NCI-H2081 (cell line): ENCODE results near the gene LRPAP1.

Experiments
- DNase-seq, 2 experiments: peaks; one replicate each; lab custom pipeline; 2025; lab: John Stamatoyannopoulos, UW

The LRPAP1 gene

DNA sequence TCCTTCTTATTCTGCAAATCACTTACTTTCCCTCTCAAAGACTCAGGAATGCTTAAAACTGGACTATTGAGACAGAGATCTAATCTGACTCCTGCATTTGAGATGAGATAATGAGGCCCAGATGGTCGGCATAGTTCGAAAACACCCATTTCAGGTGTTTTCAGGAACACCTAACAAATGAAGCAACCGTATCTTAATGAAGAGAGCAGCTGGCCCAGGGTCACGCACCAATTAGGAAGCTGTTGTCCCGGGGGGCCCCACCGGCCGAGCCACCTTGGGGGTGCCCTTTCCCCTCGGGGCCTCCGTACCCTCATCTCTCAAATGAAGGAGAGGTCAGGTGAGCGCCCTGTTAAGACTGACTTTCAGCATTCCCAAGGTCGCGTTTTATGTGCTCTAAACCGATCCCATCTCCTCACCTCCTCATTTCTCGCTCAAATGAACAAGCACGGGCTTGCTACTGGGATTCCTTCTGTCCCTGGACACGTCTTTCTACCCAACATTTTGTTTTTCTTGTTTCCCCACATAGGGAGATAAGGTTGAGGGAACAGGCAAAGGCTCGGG, 824 bp downstream of the LRPAP1 start:
- no peak for DNase-seq

DNA sequence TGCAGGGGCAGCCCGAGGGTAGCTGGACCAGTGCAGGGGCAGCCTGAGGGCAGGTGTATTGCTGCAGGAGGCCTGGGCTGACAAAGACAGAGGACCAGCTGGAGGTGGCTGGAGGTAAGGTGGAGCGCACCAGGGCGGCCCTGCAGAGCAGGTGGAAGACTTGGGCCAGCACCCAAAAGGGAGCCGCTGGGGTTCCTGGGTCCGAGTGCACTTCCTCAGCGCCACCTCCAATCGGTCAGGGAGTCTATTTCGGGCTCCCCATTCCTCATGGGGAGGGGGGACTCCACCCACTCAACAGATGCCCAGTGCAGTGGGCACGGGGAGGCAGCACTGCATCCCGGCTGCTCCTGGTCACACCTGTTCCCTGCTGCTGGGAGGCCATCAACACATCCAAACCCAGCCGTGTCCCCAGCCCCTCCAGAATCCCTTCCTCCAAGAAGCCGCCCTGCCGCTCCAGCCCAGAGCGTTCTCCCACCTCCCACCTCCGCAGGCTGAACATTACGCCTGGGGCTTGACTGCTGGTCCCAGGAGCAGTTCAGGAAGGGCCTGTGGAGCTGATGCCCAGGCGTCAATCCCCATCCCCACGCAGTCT, 1.5 kb downstream of the LRPAP1 start:
- peak in 1 of 2 experiments; percentile 5 for DNase-seq

DNA sequence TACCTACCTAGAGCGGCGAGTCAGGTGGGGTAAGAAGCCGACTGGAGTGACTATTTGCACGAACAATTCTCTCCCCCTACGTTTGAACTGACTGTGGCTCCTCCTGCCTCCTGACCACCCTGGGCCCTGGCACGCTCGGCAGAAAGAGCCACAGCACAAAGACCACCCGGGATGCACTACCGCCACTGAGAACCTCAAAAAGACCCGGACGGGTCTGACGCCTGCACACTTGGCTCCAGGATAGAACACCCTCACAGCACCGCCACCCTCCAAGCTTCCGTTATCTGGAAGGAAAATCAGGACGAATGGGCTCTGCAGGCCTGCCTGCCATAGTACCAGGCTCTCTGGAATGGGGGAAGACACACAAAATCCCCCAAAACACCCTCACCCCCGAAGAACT, 2.2 kb downstream of the LRPAP1 start:
- no peak for DNase-seq

DNA sequence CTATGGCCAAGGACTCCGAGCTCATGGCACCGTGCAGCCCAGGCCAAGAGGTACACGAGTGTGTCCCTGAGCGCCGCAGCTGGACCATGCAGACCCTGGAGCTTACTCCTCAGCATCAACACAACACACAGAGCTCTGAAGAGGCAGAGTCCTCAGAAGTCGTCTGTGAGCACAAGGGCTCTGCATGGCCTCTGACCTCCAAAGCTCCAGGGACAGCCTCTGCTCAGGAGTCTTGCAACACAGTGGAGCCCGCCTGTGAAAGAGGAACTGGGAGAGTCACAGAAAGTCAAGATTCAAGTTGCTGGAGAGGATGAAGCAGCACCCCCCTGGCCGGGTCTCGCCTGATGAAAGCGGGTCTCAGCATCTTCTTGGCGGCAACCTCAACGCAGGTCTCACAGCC, 2.9 kb downstream of the LRPAP1 start:
- DNase-seq, result no peak

DNA sequence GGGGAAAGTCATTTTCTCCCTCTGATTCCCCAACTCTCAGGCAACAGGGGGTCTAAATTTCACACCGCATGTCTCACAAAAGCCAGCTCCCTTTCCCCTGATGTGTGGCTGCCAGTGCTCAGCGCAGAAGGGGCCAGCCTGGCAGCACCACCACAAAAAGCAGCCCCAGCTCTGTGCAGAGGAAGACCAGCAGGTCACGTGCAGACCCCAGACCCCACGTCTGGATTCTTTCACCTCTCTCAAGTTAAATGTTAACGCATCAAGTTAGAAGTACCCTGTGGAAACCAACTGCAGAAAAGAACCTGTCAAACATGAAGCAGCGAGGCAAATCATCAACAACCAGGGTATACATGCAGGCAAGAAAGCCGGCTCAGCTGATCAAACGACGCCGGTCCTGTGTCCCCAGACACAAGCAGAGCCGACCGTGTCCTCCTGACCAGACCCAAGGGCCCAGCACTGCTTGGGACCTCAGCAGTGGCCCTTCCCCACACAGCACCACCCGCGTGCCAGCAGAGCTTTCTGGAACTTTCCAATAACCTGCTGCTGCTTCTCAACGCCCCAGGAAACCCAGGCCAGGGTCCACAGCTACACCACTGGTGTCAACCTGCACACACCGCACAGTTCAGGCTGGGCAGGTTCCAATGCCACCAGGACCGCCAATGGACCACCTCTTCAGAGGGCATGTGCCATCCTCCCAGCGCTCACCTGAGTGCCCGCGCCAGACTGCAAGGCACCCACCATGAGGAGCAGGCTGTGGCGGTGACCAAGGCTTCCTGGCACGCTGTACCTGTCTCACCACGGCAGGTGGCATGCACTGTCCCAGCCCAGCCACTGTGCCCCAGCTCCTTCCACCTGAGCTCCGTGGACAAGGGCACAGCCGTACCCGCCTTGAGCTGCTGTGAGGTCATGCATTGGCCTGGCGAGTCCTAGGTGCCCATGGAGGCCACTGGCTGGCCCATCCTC, 4.0 kb downstream of the LRPAP1 start:
- no peak for DNase-seq

DNA sequence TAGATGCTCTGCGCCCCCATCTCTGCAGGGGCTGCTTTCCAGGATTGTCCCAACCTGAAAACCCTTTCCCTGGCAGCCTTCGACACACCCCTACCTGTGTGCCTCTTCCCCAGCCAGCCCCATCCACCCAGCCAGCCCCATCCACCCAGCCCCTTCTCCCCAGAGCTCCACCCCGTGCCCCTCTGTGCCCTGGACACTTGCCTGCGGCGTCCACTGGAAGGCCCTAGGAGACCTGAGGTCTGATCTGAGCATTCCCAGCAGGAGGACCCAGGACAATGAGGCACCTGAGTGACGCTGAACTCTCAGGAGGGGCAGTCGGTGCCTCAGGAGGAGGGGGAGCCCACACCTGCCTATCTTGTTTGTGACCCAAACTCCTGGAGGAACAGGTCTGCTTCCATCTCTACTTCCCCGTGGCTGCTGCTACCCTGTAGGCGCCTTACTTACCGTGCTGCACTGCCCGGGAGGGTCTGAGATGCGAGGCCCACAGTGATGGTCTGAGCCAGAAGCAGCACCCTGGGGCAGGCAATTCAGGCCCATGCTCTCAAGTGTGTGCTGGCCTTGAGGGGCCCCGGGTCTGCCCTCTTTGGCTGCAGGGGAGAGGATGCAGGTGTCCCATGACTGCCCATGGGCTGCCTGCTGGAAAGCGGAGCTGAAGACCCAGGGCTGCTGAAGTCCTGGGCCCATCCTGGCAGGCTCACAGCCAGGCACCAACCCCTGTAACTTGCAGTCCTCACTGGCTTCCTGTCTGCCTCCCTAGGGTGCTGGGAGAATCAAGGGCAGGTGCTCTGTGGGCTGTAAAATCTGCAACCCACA, 4.9 kb downstream of the LRPAP1 start:
- peak in 1 of 2 experiments; percentile 41 for DNase-seq

DNA sequence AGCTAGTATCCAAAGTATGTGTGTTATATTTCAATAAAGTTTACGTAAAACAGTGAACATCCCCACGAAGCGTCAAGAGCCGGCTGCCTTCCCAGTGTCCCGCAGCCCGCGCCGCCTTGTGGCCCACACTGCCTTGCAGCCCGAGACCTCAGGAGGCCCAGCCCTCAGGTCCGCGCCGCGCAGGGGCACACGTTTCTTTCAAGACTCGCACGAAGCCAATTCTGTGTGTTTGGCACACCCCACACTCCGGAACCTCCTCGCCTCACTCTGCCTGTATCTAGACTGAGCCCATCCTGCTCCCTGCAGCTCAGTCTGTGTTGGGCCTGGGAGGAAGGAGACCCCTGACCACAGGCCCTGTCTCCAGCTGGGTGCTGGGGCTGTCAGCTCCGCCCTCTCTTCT, 5.8 kb downstream of the LRPAP1 start:
- no peak for DNase-seq

DNA sequence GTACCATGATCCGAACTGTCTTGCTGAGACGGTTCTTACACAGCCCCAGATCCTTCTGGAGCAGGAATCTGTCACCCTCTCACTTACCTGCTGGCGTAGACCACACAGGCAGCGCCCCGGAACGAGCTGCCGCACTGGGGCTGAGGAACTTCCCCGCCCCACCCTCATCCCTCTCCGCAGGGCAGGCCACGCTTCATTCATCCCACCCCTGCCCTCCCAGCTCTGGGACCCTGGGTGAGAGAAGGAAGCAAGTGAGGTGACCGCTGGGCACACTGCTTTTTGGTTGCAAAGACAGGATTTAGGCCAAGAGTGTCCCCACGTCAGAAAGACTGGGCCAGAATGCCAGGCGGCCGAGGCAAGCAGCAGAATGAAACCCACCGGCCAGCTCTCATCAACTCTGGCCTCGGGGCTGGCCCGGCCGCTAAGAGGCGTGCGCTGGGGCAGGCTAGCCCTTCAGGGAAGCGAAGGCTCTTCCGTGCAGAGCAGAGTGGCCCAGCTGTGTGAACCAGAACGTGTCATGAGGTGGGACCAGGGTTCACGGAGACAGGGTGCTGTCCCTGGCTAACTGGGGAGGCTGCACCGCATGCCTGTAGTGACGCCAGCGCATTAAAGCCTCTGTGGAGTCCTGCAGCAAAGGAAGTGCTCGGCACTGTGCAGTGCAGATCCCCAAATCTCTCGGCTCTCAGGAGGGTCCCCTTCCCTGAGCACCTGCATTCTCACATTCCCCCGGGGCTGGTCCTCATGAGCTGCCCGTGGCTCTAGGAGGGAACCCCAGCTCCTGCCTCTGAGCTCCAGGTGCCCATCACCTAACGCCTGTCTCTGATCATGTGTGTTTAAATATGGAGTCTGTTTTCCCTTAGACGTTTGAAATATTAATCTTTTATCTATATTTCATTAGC, 6.4 kb downstream of the LRPAP1 start:
- no peak for DNase-seq

DNA sequence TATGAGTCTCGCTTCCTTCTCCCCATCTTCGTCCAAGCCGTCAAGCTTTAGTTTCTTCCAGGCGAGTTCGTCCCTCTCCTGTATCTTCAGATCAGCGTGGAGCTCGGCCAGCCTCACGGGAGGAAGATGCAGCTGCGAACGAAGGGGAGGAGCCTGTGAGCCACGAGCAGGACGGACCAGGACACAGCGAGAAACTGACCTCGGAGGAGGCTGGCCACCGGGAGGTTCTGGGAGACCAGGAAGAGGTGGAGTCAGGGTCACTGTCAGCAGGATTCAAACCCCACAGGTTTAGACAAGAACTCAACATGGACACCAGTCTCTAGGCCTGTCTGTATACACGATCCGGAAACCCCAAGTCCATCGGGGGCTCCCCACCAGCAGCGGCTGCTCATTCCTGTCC, 7.3 kb downstream of the LRPAP1 start:
- DNase-seq, result no peak

DNA sequence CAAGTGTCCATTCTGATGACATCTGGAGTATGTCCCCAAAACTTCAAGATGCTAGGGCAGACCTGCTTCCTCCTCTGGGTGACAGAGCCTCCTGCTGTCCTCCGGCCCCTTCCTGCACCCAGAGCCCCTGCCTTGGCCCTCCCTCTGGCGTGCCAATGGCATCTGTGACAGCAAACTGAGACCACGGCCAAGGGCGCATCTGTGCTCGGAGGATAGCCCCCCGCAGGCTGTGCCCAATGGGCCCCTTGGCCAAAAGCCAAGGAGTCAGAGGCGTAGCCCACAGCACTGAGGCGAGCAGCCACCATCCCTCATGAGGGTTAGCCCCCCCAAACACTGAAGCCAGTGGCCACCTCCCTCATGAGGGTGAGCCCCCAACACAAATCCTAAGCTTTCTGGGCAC, 7.9 kb downstream of the LRPAP1 start:
- no peak for DNase-seq

DNA sequence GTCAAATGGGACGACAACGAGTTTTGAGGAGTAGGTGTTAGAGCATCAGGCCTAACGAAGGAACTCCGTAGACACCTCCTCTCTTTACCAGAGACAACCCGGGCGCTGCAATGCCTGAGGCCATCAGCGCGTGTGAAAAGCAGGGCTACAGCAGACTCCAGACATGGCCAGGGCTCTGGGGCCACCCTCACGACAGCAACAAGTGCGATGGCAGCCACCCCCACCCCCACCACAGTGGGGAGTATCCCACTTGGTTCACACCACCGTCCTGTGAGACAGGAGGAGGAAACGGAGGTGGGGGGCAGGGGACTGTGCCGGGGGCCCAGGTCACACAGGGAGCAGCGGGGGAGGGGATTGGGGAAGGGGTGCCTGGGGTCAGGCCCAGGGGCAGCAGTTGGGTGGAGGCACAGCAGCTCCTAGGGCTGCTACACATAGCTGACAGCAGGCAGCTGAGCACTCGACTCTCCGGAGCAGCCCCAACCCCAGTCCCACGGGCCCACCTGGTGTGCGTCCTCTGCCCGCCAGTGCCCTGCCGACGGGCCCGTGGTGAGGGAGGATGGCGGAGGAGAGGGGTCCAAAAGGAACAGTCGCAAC, 8.5 kb downstream of the LRPAP1 start:
- no peak for DNase-seq

DNA sequence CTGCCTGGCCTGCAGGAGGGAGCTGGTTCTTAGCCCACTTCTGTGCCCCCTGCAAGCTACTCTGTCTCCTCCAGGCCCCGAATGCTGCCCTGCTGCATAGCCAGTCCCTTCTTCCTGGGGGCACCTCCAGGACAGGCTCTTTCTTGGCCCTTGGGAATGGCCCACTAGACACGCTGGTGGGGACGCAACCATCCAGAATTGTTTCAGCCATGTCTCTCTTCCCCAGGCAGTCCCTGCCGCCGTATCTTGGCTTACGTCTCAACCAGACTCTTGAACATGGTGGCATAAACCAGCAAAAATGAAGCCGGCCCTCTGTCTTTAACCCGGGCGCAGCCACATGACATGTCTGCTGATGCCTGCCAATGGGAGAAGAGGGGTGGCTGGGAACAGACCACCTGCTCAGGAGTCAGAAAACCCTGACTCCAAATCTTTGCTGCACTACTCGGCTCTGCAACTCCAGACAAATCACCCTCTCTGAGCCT, 9.0 kb downstream of the LRPAP1 start:
- no peak for DNase-seq

DNA sequence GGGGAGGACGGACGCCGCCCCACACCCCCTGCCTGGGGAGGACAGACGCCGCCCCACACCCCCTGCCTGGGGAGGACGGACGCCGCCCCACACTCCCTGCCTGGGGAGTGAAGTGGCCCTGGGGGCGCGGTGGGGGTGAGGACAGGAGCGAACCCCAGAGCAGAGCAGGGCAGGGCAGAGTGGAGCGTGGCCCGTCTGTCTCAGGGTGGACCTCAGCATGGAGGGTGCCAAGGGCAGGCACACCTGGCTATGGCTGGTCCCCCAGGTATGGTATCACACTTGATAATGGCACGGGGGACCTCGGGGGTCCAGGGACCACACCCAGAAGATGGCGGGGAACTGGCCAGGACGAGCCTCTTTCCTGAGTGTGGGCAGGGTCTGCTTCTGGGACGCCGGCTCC, 9.6 kb downstream of the LRPAP1 start:
- DNase-seq, result no peak

DNA sequence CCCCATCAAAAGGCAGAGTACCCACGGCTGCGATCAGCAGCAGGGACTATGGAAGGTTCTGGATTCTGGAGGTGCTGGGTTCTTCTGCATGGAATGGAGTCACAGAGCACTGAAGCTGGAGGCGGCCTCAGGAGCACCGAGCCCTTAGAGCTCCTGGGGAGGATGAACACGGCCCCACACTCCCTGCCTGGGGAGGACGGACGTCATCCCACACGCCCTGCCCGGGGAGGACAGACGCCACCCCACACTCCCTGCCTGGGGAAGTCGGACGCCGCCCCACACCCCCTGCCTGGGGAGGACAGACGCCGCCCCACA, 9.9 kb downstream of the LRPAP1 start:
- no peak for DNase-seq

DNA sequence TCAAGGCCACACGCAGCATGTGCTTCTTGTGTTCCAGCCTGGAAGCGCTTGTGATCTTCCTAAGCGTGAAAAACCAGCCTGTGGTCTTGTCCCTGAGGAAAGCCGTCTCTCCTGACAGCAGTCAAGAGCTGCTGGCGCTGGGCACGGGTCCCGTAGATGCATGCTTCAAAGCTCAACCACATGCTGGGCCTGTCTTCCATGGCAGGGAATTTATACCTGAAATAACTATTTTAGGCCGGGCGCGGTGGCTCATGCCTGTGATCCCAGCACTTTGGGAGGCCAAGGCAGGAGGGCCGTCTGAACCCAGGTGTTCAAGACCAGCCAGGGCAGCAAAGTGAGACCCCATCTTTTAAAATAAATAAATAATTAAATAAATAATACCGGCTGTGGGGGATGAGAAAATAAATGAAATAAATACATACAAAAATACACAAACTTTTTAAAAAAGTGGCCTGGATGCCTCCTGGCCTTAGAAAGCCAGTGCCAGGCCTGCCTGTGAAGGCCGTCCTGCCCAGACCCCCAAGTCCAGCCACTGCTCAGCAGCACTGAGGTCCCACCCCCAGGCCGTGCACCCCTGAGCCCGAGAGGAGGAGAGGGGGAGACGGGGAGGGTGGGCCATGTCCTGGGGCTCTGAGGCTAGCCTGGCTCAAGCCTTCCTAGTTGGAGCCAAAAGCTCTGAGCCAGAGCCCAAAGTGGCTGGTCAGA, 10.4 kb downstream of the LRPAP1 start:
- no peak for DNase-seq

DNA sequence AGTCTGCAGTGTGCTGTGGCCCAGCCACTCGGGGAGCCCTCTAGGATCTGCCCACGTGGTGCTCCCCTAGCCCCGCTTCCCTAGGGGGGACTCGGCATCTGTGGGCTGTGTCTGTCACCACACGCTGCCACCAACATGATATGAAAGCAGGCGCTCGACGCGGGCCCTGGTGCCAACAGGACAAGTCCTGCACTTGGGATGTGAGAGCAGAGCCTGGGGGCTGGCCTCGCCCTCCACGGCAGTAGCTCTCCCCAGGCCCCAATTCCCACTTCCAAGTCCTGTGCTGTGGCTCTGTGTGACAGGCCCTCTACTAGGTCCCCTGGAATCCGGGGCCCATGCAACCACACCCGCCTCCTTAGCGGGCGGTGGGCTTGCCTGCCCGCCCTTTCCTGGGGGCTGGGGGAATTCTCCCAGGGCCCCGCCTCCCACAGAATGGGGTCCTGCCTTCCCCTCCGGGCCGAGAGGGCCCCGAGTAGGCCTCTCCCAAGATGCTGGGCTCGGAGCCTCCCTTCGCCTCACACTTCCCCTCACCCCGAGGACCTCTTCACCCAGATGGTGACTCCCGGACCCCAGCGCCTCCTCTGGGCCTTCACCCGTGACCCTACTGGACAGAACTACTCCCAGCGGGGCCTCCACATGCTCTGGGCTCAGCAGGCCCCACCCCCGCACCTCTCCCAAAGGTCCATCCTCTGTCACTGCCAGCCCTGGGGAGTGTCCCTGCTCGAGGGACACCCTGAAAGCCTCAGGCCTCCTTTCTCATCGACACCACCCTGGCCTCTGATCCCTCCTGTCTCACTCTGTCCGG, 11.2 kb downstream of the LRPAP1 start:
- no peak for DNase-seq

DNA sequence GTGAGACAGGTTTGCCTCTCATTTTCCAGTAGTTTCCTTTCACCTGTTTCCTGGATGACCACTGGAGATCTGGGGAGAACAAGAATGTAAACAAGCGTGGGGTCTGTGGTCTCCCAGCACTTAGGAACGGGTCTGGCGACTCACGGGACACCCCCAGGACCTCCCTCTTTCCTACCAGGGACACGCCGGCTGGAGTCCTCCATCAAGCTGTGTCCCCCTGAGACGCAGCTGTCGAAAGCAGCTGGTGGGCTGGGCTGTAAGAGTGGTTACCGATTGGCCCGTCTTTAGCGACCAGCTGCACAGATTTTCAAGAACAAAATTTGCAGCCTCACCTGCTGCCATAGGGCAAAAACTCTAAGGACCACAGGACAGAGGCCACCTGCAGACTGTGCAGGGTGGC, 11.9 kb downstream of the LRPAP1 start:
- no peak for DNase-seq

DNA sequence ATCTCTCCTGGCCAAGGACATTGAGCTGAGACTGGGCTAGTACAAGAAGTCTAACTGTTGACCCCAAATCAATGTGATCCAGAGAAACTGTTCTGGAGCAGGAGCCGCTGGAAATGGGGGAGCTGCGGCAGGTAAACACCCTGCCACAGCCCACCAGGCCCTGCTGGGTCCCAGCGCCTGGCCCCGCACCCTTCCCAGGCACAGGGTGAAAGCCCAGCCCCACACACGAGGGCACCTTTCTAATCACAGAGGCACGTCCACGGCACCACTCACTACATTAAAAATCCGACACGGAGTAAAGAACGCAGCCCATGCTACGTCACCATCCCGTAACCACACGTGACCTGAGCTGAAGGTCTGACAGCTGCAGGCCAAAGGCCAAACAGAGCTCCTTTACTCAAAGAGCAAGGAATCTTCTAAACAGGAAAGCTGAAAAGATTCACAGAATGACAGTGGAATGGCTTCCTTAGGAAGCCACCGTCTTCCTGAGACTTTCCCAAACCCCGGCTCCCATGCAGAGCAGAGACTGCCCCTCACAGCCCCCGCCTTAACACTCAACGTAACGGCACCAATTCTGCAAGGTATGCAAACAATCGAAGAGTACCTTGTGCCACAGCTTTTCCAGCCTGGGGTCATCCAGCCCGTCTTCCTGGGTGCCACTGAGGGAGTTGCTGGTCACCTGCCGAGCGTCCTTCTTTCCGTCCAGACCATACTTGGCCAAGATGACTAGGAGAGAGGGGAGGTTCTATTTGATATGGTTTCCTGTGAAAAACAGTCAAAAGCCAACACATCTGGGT, 12.6 kb downstream of the LRPAP1 start:
- no peak for DNase-seq

DNA sequence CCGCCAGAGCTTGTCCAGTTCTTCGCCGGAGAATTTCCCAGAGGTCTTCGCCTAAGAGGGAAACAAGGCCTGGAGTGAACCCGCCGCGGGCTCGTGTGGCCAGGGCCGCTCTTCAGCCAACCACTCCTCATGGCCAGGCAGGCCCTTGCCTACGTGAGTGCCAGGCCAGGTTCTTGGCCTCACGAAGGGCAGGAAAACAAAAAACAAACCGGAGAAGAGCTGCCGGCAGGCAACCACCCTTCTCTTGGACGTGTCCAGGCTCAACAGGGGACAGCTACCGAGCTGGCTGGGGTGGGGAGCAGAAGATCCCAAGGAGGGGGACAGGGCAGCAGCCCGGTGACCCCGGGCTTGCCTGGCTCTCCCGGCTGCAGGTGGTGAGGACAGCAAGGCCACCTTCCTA, 13.3 kb downstream of the LRPAP1 start:
- no peak for DNase-seq
